GM21423 (cell line): ENCODE measurements around the gene ARPC5.
A peak's percentile ranks its signal among the peaks of the same experiment; 100 is the strongest.

Experiments used
- ATAC-seq: cut with Tn5 transposase; IDR thresholded peaks from one replicate; pipeline ENCODE4 v1.9.1; 2021; ENCODE audit warnings: mild to moderate bottlenecking, moderate library complexity; ENCODE audit not compliant: unreplicated experiment

The ARPC5 gene

GRCh38 chr1:183589384-183589783 lies 46.2 kb downstream of the ARPC5 start:
- no peak for ATAC-seq

DNA sequence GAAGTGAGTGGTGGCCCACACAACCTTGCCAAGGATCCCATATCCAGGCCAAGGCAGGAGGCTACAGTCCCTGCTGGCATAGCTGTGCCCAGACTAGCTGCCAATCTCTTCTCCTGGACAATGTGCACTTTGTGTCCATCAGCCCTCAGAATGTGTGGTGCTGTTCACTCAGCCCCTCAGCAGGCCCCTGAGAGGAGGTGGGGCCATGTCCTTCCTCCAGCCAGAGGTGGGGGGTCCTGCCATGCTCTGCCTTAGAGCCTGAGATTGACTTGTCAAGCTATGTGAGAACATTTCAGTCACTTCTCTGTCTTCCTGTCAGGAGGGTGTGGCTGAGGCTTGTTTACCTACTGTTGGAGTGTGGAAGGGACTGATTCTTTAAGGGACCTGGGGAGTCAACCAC lies 46.8 kb downstream of the ARPC5 start:
- no peak for ATAC-seq

DNA sequence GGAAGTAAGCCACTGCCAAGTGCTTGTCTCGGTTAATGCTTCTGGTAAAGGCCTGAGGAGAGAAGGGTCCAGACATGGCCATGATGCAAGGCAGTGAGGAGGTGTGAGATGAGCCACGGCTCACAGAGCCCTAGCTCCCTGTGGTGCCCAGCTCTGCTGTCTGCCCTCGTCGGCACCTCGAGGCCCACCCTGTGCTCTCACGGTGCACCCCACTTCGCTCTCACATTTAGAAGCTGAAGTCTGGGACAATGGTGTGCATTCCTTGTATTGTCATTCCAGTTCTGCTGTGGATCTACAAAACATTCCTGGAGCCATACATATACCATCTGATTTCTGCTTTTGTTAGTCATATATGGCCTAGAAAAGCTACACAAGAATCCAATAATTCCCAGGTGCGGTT lies 48.7 kb downstream of the ARPC5 start:
- ATAC-seq: no peak

DNA sequence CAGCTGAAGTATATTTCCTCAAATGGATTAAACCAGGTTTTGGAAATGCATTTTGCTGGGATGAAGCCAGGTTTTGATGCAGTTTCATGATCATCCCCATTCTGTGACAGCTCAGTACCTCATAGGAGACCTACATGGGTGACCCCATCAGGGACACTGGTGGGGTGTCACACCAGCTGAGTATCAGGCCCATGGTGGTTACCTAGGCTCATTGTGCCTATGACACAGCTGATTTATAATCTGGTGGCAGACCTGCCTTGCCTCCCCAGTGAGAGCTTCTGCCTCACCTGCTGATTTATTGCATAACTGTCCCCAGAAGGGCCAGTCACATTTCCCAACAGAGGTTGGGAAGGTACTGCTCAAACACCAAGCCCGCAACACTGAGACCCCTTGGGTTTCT lies 49.1 kb downstream of the ARPC5 start:
- ATAC-seq: no peak

GRCh38 chr1:183585038-183585437 lies 50.5 kb downstream of the ARPC5 start:
- no peak for ATAC-seq

DNA sequence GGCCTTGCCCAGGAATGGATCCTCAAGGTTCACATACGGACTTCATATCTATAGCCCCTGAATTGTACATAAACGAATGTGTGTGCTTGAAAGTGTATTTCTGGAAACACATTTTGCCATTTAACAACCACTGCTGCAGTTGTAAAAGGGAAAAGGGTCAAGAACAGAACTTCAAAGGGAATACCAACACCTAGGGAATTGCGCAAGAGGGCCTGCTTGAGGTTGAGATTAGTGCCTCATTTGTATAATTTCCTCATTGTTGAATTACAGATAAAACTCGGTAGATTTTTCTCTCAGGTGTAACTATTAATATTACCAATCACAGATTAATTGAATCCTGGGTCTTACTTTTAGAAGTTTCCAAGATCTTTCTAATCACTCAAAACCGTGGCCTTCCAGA lies 51.4 kb downstream of the ARPC5 start:
- ATAC-seq: no peak

- no peak for ATAC-seq
Measured at GRCh38 chr1:183583466-183583865, 52.1 kb downstream of the ARPC5 start.

GRCh38 chr1:183582021-183582713 lies 53.4 kb downstream of the ARPC5 start:
- no peak for ATAC-seq

GRCh38 chr1:183580281-183580682 lies 55.3 kb downstream of the ARPC5 start:
- ATAC-seq: peak; percentile 38

DNA sequence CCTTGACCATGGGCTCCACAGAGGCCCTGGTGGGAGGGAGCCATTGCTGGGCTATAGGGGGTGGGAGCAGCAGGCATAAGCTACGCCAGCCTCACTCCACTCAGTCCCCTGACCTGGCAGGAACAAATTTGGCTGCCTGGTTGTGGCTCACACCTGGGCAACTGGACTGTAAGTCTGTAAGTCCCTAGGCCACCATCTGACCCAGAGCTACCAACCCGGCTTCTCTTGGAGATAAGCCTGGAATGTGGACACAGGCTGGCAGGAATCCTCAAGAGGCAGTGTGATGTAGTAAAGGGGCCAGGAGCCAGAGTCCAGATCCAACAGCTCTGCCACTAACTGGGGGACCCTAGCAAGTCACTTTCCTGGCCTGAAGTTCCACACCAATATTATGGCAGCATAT lies 56.7 kb downstream of the ARPC5 start:
- no peak for ATAC-seq

DNA sequence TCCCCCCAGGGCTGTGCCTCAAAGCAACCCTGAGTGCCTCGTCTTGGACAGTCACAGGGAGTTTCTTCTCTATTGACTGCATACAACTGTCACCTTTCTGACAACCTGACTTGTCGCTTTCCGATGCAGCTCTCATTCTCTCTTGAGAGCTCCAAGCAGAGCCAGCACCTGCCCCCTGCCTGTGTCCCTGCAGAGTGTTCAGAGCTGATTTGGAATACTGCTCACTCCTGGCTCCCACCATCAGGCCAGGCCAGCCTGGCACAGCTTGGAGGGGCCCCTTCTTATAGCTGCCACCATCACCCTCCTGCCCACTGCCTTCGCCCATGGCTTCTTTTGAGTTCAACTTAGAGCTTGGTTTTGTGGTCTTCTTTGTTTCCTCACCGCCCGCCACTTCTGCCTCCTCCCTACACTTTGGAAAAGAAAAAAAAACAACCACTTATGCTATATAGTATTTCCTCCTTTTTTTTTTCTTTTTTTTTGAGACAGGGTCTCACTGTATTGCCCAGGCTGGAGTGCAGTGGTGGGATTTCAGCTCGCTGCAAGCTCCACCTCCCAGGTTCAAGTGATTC lies 57.6 kb downstream of the ARPC5 start:
- ATAC-seq: no peak

DNA sequence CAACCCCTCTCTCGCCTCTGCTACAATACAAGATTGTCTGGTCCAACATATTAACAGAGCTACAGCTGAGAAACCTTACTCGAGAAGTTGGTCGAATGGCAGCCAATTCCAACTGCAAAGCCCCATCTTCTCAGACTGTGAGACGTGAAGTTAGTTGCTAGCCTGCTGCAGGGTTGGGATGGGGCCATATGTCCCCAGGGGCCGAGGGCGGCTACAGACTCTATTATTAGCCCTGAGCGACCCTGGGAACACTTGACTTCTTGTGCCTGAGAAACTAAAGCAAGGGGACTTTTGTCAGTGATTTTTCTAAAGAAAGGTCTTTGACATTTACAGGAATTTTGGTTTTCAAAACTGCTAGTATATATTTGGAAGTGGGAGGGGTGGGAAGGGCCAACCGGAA lies 59.0 kb downstream of the ARPC5 start:
- ATAC-seq: no peak

- ATAC-seq: no peak
Measured at GRCh38 chr1:183575606-183576005, 60.0 kb downstream of the ARPC5 start.

GRCh38 chr1:183572721-183573120 lies 62.9 kb downstream of the ARPC5 start:
- ATAC-seq: no peak

- ATAC-seq: no peak
Measured at GRCh38 chr1:183571678-183572268, 63.8 kb downstream of the ARPC5 start.
